Vagina (tissue), 2 donors: Measurements from ENCODE around the gene SNX3.

Experiments used
- POLR2A ChIP-seq, 2 donors: fragments of 450-650 bp; IDR thresholded peaks; one replicate each; pipeline ENCODE4 v1.6.1; 2017; ENCODE audit warnings: antibody characterized with exemption in 2 of 2, mild to moderate bottlenecking in 2 of 2, moderate library complexity in 2 of 2
- POLR2AphosphoS5 ChIP-seq, 2 donors: sonication (generic); formaldehyde crosslinking; IDR thresholded peaks; one replicate each; pipeline ENCODE4 v1.9.0; 2017; ENCODE audit warnings: antibody characterized with exemption in 2 of 2, mild to moderate bottlenecking in 2 of 2, low read depth in 1 of 2; ENCODE audit not compliant: insufficient read depth in 1 of 2
- TF ChIP-seq, protein P1 (sequence below), 3 experiments: fragments of 450-650 bp in 2 of 3; fragments of 200-600 bp in 1 of 3; sonication (generic) in 1 of 3; IDR thresholded peaks; one replicate each; pipeline ENCODE4 v1.5.1; 2017 to 2019; ENCODE audit warnings: antibody characterized with exemption in 3 of 3, mild to moderate bottlenecking in 2 of 3, moderate library complexity in 2 of 3

- TF ChIP-seq, protein P1, sequence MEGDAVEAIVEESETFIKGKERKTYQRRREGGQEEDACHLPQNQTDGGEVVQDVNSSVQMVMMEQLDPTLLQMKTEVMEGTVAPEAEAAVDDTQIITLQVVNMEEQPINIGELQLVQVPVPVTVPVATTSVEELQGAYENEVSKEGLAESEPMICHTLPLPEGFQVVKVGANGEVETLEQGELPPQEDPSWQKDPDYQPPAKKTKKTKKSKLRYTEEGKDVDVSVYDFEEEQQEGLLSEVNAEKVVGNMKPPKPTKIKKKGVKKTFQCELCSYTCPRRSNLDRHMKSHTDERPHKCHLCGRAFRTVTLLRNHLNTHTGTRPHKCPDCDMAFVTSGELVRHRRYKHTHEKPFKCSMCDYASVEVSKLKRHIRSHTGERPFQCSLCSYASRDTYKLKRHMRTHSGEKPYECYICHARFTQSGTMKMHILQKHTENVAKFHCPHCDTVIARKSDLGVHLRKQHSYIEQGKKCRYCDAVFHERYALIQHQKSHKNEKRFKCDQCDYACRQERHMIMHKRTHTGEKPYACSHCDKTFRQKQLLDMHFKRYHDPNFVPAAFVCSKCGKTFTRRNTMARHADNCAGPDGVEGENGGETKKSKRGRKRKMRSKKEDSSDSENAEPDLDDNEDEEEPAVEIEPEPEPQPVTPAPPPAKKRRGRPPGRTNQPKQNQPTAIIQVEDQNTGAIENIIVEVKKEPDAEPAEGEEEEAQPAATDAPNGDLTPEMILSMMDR (IDR thresholded peaks at IDR 0.05) = no peak
- TF ChIP-seq POLR2AphosphoS5 (IDR thresholded peaks at IDR 0.05; ENCODE audit: insufficient read depth in 1 of 2, low read depth in 1 of 2) (no peak), POLR2A (IDR thresholded peaks at IDR 0.05) (no peak)
Observed at GRCh38 chr6:108187519-108187918, 73.3 kb downstream of the SNX3 start.
